K562 (cell line): ENCODE data around the gene NKX2-2. TPM values are rescaled to one million over a fixed set of nuclear protein-coding genes. Genes with fewer than 3 reads are reported as not detected.

Source experiments
- ATAC-seq: fragments of 200-7000 bp; cut with Tn5 transposase; 3 replicates; pipeline ENCODE4 v1.9.1; 2020; ENCODE audit warnings: moderate library complexity
- BruUV-seq: library from RNA; stranded (reverse); fragments of 400-500 nt; replicated peaks from 2 replicates; lab custom pipeline; 2021; lab: Mats Ljungman, UMichigan
- CTCF ChIA-PET: fragments of 300-600 bp; formaldehyde crosslinking; extraction: SDS; loops from one replicate; lab custom pipeline; 2021; ENCODE audit warnings: low intra/inter-chr PET ratio; lab: Yijun Ruan, JAX
- POLR2A ChIA-PET: fragments of 300-600, 350-650 bp; sonication (Branson Sonifier 250); formaldehyde crosslinking; extraction: SDS; loops from one replicate; lab custom pipeline; 2021; ENCODE audit warnings: antibody characterized with exemption, inconsistent platforms; lab: Yijun Ruan, JAX
- DNase-seq, 4 experiments: peaks; one replicate each; pipeline versions ENCODE4 v3.0.0 to v3.0.0-alpha.2; 2011 to 2018; ENCODE audit warnings: low spot score in 3 of 4, mixed read lengths in 3 of 4; ENCODE audit errors: extremely low read depth in 1 of 4
- FAIRE-seq: peaks from 2 replicates; lab custom pipeline; 2011; peaks lifted over from hg19 to GRCh38; lab: Jason Lieb, UNC
- H2AFZ ChIP-seq: 2 replicates; pipeline ENCODE4 v1.6.0; 2011; ENCODE audit warnings: low read depth, low read length, control low read depth, inconsistent platforms
- H3K27ac ChIP-seq: fragments of 200-600 bp; 3 replicates; pipeline ENCODE4 v1.8.0; 2011; ENCODE audit warnings: low read depth, mild to moderate bottlenecking, control low read depth, inconsistent platforms, low read length, moderate library complexity, mixed read lengths; ENCODE audit errors: extremely low read depth
- H3K27me3 ChIP-seq, 2 experiments: fragments of 300-600 bp in 1 of 2; 2 replicates in 1 of 2; 3 replicates in 1 of 2; pipeline versions ENCODE4 v1.6.0 to v1.8.0; 2011; ENCODE audit warnings: inconsistent platforms in 2 of 2, low read length in 2 of 2, mild to moderate bottlenecking in 1 of 2, mixed read lengths in 1 of 2, moderate library complexity in 1 of 2; ENCODE audit not compliant: control insufficient read depth in 2 of 2, insufficient read depth in 2 of 2
- H3K36me3 ChIP-seq: fragments of 300-600 bp; 3 replicates; pipeline ENCODE4 v1.8.0; 2011; ENCODE audit warnings: mild to moderate bottlenecking, low read length, inconsistent platforms; ENCODE audit not compliant: control insufficient read depth, insufficient read depth
- H3K4me1 ChIP-seq, 2 experiments: fragments of 200-600 bp in 1 of 2; replicated peaks in 1 of 2; 2 replicates in 1 of 2; 3 replicates in 1 of 2; pipeline versions ENCODE4 v1.5.1 to v1.8.0; 2011; ENCODE audit warnings: inconsistent platforms in 2 of 2, low read length in 2 of 2, mild to moderate bottlenecking in 1 of 2, mixed read lengths in 1 of 2, moderate library complexity in 1 of 2; ENCODE audit not compliant: control insufficient read depth in 2 of 2, insufficient read depth in 2 of 2
- H3K4me2 ChIP-seq: 2 replicates; pipeline ENCODE4 v1.6.1; 2011; ENCODE audit warnings: low read length, control low read depth, inconsistent platforms, mixed read lengths; ENCODE audit not compliant: insufficient read depth
- H3K4me3 ChIP-seq: fragments of 200-600 bp; sonication (generic), shearing (Covaris generic); 2 replicates; pipeline ENCODE4 v1.5.1; 2016; ENCODE audit warnings: control low read depth, inconsistent platforms
- H3K79me2 ChIP-seq: fragments of 200-600 bp; 3 replicates; pipeline ENCODE4 v1.8.0; 2011; ENCODE audit warnings: low read length, inconsistent platforms; ENCODE audit not compliant: control insufficient read depth, insufficient read depth
- H3K9ac ChIP-seq, 2 experiments: 2 replicates each; pipeline versions ENCODE4 v1.6.0 to v1.6.1; 2011; ENCODE audit warnings: low read depth in 2 of 2, low read length in 2 of 2, control low read depth in 1 of 2, inconsistent platforms in 1 of 2, mild to moderate bottlenecking in 1 of 2, mixed read lengths in 1 of 2; ENCODE audit not compliant: insufficient read depth in 1 of 2
- H3K9me1 ChIP-seq: one replicate; pipeline ENCODE4 v1.6.0; 2011; ENCODE audit warnings: inconsistent platforms, mild to moderate bottlenecking, low read length, moderate library complexity; ENCODE audit not compliant: control insufficient read depth, insufficient read depth
- H3K9me3 ChIP-seq: replicated peaks from 2 replicates; pipeline ENCODE4 v1.5.1; 2011; ENCODE audit warnings: low read depth, low read length, inconsistent platforms; ENCODE audit not compliant: control insufficient read depth, insufficient read depth
- H4K20me1 ChIP-seq: replicated peaks from 2 replicates; pipeline ENCODE4 v1.6.1; 2011; ENCODE audit warnings: low read length, inconsistent platforms, mixed read lengths; ENCODE audit not compliant: control insufficient read depth, insufficient read depth
- ASH1L ChIP-seq: fragments of 450-650 bp; IDR thresholded peaks from 2 replicates; pipeline ENCODE4 v1.6.1; 2018; ENCODE audit warnings: borderline replicate concordance, mild to moderate bottlenecking, low read depth; ENCODE audit not compliant: partially characterized antibody
- BRF2 ChIP-seq: IDR thresholded peaks from 3 replicates; pipeline ENCODE4 v1.6.1; 2011; ENCODE audit warnings: borderline replicate concordance, mild to moderate bottlenecking; ENCODE audit not compliant: insufficient read length, insufficient read depth
- MAFG ChIP-seq: fragments of 450-650 bp; conservative IDR thresholded peaks from 2 replicates; pipeline ENCODE4 v1.6.1; 2016; ENCODE audit warnings: missing genetic modification characterization, missing compliant biosample characterization
- MYBL2 ChIP-seq, 2 experiments: fragments of 450-650 bp in 1 of 2; sonication (generic) in 1 of 2; formaldehyde crosslinking in 1 of 2; IDR thresholded peaks; 2 replicates each; pipeline versions ENCODE4 v1.6.1 to v1.8.1; 2017 to 2022; ENCODE audit warnings: borderline replicate concordance in 1 of 2, inconsistent platforms in 1 of 2, low read depth in 1 of 2, mild to moderate bottlenecking in 1 of 2, missing genetic modification reagents in 1 of 2, moderate library complexity in 1 of 2
- OTX1 ChIP-seq: fragments of 450-650 bp; formaldehyde crosslinking; IDR thresholded peaks from 2 replicates; pipeline ENCODE4 v1.4.0; 2022; ENCODE audit warnings: mild to moderate bottlenecking
- PHF21A ChIP-seq: fragments of 450-650 bp; IDR thresholded peaks from 2 replicates; pipeline ENCODE4 v1.6.1; 2017; ENCODE audit warnings: low read depth, borderline replicate concordance
- TBP ChIP-seq: optimal IDR thresholded peaks from 2 replicates; pipeline ENCODE3; 2011; ENCODE audit warnings: low read depth, low read length, improper control_type of control experiment
- TCF3 ChIP-seq: sonication (generic); formaldehyde crosslinking; IDR thresholded peaks from 2 replicates; pipeline ENCODE4 v1.4.0; 2020; ENCODE audit warnings: mild to moderate bottlenecking, missing genetic modification reagents
- ZFP1 ChIP-seq: fragments of 450-650 bp; formaldehyde crosslinking; IDR thresholded peaks from 2 replicates; pipeline ENCODE4 v1.4.0; 2020; ENCODE audit warnings: mild to moderate bottlenecking, mixed read lengths
- ZNF407 ChIP-seq: fragments of 450-650 bp; IDR thresholded peaks from 2 replicates; pipeline ENCODE4 v1.6.1; 2016; ENCODE audit warnings: low read depth
- WGBS: fragments of 100-300 bp; shearing (Covaris generic); methylation state at CpG from one replicate; pipeline ENCODE4 v1.1.6; 2016; ENCODE audit warnings: low coverage, mixed read lengths; ENCODE audit not compliant: insufficient coverage; ENCODE audit errors: missing lambda C conversion rate; 5-methylcytosine and 5-hydroxymethylcytosine counted together
- in situ Hi-C: fragments of 300-500 bp; cut with MboI; formaldehyde crosslinking; loops from 4 replicates; pipeline ENCODE4 v1.15.0; 2018; ENCODE audit warnings: inconsistent platforms, mixed read lengths
- intact Hi-C: fragments of 100-400 bp; cut with micrococcal nuclease; formaldehyde crosslinking; loops from 2 replicates; pipeline ENCODE4 v1.14.2; 2022
- polyA plus RNA-seq, 8 experiments: library from polyadenylated mRNA; depleted of rRNA in 4 of 8; stranded (reverse) in 5 of 8; unstranded in 3 of 8; fragments of >200 nt; fragmentation: Nextera tagmentation in 2 of 8; fragmentation: Illumina TruSeq in 1 of 8; extraction: Ambion mirVana in 2 of 8; extraction: Trizol in 1 of 8; gene quantifications; 2 replicates each; pipeline versions ENCODE4 v1.2.1 to v1.2.3, GENCODE V29; 2011 to 2014; ENCODE audit warnings: inconsistent platforms in 1 of 8, missing spikeins in 1 of 8
- total RNA-seq, 7 experiments: library from RNA; depleted of rRNA in 6 of 7; stranded (reverse); fragments of >200 nt in 6 of 7; fragmentation: Illumina TruSeq in 2 of 7; extraction: Trizol in 2 of 7; gene quantifications; 2 replicates each; pipeline versions ENCODE4 v1.2.1 to v1.2.3, GENCODE V29; 2011 to 2021; ENCODE audit warnings: low replicate concordance in 1 of 7

NKX2-2 gene
- total and polyA plus RNA-seq, 9 of the 15 experiments (the other 6 are each of a cell fraction or from before 2014, with no cell fraction given), result 0.04 TPM; not detected in 8

GRCh38 chr20:21499641-21500040, 14.2 kb downstream of the NKX2-2 start (continued):
- TF ChIP-seq TCF3 (CRISPR knock-in tag) (no peak), BRF2 (no peak), MAFG (no peak), ZFP1 (CRISPR knock-in tag) (no peak)
- TF ChIP-seq, all 486 proteins: peak for 0

GRCh38 chr20:21498635-21499034, 15.2 kb downstream of the NKX2-2 start:
- 0% methylated on average over 3 of the region's 4 CpGs for WGBS
- Histone ChIP-seq H3K4me2 (no peak overlapping the region), H4K20me1 (no peaks in the 10 kb centered on the region), H3K79me2 (no peaks in the 10 kb centered on the region), H3K36me3 (no peaks in the 10 kb centered on the region), H2AFZ (no peak overlapping the region), H3K4me1 (no peaks in the 10 kb centered on the region), H3K4me3 (no peak overlapping the region), H3K9ac (no peak overlapping the region), H3K27me3 (no peaks in the 10 kb centered on the region; a peak in 1 of 5 replicates), H3K27ac (no peak overlapping the region), H3K9me3 (no peaks in the 10 kb centered on the region), H3K9me1 (no peaks in the 10 kb centered on the region)
- no TSS peak for BruUV-seq
- FAIRE-seq (no peak), DNase-seq (no peak), ATAC-seq (no peak)
- in situ Hi-C loops (no loop called here), intact Hi-C loops (no loop called here)
- POLR2A ChIA-PET, result no interaction called here
- CTCF ChIA-PET, result no interaction called here
- no peak for TF ChIP-seq PHF21A
- TF ChIP-seq ASH1L, result no peak
- TF ChIP-seq ZNF407, result no peak
- no peak for TF ChIP-seq MYBL2 (IDR thresholded peaks at IDR 0.05; ENCODE audit: low read depth)
- no peak for TF ChIP-seq MYBL2 (CRISPR knock-in tag; IDR thresholded peaks at IDR 0.05; ENCODE audit: borderline replicate concordance)
- no peak for TF ChIP-seq OTX1 (CRISPR knock-in tag)
- no peak for TF ChIP-seq TBP
